HG02973 (cell line): ENCODE data around the gene RNF212B.
"Not testable (repeated sequence)": the region's sequence is repeated elsewhere in the genome, so short reads cannot be mapped to it uniquely, and the experiment has no call there.

Experiments used
- ATAC-seq: cut with Tn5 transposase; IDR thresholded peaks from one replicate; pipeline ENCODE4 v1.9.1; 2021; ENCODE audit warnings: moderate library complexity; ENCODE audit not compliant: unreplicated experiment

Gene RNF212B

GRCh38 chr14:23241061-23241715, 3.5 kb downstream of the RNF212B start:
- not testable (repeated sequence) for ATAC-seq

GRCh38 chr14:23242076-23242475, 4.3 kb downstream of the RNF212B start:
- ATAC-seq = no peak

GRCh38 chr14:23243066-23243465, 5.3 kb downstream of the RNF212B start:
- ATAC-seq = no peak

- ATAC-seq = no peak
Observed at GRCh38 chr14:23245282-23245681, 7.5 kb downstream of the RNF212B start.

GRCh38 chr14:23248601-23249000, 10.9 kb downstream of the RNF212B start:
- no peak for ATAC-seq

GRCh38 chr14:23249824-23250223, 12.1 kb downstream of the RNF212B start:
- ATAC-seq = no peak

GRCh38 chr14:23252006-23252405, 14.3 kb downstream of the RNF212B start:
- ATAC-seq = no peak

GRCh38 chr14:23252420-23253333, 14.9 kb downstream of the RNF212B start:
- ATAC-seq = no peak

- no peak for ATAC-seq
Observed at GRCh38 chr14:23258256-23258655, 20.5 kb downstream of the RNF212B start.

- no peak for ATAC-seq
Observed at GRCh38 chr14:23259426-23259825, 21.7 kb downstream of the RNF212B start.

- ATAC-seq = not testable (repeated sequence)
Observed at GRCh38 chr14:23260849-23261248, 23.1 kb downstream of the RNF212B start.

GRCh38 chr14:23269193-23269592, 31.5 kb downstream of the RNF212B start:
- no peak for ATAC-seq

- ATAC-seq = no peak
Observed at GRCh38 chr14:23275412-23275811, 37.7 kb downstream of the RNF212B start.

GRCh38 chr14:23277189-23277588, 39.5 kb downstream of the RNF212B start:
- ATAC-seq = no peak

- ATAC-seq = not testable (repeated sequence)
Observed at GRCh38 chr14:23277928-23278327, 40.2 kb downstream of the RNF212B start.

- ATAC-seq = no peak
Observed at GRCh38 chr14:23281247-23281646, 43.5 kb downstream of the RNF212B start.

GRCh38 chr14:23284654-23285529, 47.2 kb downstream of the RNF212B start:
- ATAC-seq = no peak

- peak; percentile 23 for ATAC-seq
Observed at GRCh38 chr14:23285530-23286019, 47.8 kb downstream of the RNF212B start.

GRCh38 chr14:23286020-23286901, 48.5 kb downstream of the RNF212B start, which contains the start of gene HOMEZ:
HOMEZ (minus strand) TSS chr14:23286132; CDS start chr14:23285952, 180 bp downstream.
- ATAC-seq = peak; percentile 95
